Body of pancreas (tissue), 4 donors: ENCODE data around the gene EDIL3.

ENCODE experiments used
- POLR2A ChIP-seq, 3 donors: fragments of 450-650 bp; IDR thresholded peaks; one replicate each; pipeline ENCODE4 v1.6.1; 2016; ENCODE audit warnings: antibody characterized with exemption in 3 of 3, mild to moderate bottlenecking in 2 of 3
- TF ChIP-seq, protein P1 (sequence below), 7 experiments: fragments of 450-650 bp in 4 of 7; fragments of 200-600 bp in 3 of 7; sonication (generic) in 3 of 7; IDR thresholded peaks; one replicate each; pipeline ENCODE4 v1.5.1; 2016 to 2019; ENCODE audit warnings: antibody characterized with exemption in 7 of 7

DNA sequence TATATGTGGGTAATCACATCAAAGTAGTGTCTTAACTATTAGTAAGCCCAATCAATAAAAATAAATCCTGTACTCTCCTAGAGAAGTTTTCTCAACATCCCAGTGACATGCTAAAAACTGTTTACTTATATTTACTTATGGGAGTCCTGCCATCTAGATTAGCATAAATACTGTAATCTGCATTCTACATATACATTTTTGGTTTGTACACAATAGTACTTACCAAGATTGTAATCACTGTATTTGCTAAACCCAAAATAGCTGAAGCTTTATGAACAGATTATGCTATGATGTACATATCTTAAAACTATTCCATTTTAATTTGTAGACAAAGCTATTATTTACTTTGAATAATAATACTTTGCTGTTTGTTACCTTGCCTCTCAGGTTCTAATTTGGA is 105.4 kb downstream of the EDIL3 start:
- TF ChIP-seq, protein P1, sequence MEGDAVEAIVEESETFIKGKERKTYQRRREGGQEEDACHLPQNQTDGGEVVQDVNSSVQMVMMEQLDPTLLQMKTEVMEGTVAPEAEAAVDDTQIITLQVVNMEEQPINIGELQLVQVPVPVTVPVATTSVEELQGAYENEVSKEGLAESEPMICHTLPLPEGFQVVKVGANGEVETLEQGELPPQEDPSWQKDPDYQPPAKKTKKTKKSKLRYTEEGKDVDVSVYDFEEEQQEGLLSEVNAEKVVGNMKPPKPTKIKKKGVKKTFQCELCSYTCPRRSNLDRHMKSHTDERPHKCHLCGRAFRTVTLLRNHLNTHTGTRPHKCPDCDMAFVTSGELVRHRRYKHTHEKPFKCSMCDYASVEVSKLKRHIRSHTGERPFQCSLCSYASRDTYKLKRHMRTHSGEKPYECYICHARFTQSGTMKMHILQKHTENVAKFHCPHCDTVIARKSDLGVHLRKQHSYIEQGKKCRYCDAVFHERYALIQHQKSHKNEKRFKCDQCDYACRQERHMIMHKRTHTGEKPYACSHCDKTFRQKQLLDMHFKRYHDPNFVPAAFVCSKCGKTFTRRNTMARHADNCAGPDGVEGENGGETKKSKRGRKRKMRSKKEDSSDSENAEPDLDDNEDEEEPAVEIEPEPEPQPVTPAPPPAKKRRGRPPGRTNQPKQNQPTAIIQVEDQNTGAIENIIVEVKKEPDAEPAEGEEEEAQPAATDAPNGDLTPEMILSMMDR (IDR thresholded peaks at IDR 0.05), result no peak
- TF ChIP-seq POLR2A (IDR thresholded peaks at IDR 0.05), result no peak
